Measurements from ENCODE around the gene GNAQ.

The GNAQ gene

DNA sequence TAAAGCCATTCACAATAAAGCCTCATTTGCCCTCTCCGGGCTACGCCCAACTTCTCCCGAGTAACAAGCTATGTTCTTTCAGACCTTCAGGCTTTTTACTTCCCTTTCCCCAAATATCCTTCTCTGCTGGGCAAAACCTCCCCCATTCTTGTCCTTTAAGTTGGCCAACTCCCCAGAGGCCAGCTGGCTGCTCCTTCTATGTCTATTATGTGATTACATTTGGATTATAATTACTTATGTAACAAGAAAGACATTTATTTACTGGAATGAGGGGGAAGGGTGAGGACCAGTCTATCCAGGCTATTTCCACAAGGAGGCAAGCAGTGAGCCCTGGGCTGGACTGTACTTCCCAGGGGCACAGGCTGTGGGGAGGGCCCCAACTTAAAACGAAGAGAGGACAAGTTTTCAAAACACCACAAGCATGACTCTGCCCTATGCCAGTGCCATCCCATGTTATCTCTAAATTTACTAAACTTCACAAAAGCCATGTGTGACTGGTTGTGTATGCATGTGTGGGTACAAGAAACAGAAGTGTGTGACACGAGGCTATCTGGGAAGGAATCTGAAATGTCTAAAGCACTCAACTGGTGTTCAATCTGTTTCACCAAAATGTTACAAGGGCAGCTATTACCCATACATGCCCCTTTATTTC, 84.5 kb downstream of the GNAQ start:
- DNase-seq: peak in 20 of 56 donors; percentile 7 to 55 (median 22)

DNA sequence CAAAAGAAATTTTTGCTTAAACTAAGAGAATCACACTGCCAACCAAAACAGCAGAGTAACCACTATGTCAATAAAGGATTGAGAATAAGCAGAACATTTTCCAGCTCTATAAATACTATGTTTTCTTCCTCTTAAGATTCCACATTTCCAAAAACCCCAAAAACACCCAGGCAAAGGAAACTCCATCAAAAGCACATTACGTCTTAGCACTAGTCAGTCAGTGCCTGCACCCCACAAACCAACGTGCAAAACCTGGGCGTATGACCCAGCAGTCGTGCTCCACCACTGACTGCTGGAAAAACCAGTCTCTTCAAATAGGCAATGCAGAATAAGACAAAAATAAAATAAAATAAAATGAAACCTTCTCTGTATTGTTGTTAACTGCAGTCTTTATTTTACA, 85.3 kb downstream of the GNAQ start:
- no peak for DNase-seq

DNA sequence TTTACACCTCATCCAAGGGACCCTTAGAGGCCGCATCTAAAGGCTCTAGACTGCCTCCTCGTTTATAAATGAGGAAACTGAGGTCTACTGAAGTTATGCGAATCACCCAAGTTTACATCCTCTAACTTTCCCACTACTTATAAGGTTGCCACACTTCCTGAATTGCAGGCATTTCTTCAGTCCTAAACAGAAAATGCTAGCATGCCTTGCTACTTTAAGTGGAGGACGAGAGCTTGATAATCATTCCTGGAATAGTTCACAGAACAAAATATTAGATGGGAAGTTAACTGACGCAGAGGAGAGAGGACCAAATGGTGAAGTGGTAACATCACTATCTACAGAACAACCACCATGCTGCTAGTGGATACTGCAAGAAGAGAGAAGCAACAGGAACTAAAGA, 85.8 kb downstream of the GNAQ start:
- no peak for DNase-seq

DNA sequence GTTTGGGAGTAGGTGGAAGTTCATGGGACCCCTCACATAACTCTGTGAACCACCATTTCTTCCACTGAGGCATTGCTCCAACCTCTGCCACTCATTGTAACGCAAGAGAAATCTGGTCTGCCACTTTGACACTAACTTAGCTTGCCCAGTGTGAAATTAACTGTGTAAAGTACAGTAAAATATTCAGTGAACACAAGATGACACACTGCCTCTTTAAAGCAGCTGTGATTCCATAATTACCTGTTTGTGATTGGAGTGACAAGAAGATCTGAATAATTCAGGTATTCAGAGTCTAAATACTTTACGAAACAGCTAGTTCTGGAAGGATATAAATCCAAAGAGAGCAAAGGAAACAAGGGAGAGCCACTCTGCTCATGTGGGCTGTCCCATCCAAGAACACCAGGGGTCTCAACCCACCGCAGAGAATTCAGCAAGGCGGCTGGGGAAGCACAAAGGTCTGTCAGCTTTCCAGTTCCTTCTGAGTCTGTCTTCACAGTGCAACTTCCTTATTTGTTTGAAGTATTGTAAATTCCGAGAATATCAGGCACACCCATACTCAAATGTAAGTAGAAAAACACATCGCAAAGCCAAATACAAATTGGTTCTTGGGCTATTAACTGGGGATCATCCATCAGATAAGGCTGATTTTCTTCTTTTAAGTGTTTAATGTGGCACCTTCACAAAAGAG, 86.9 kb downstream of the GNAQ start:
- DNase-seq: peak in 1 of 56 donors; percentile 1

DNA sequence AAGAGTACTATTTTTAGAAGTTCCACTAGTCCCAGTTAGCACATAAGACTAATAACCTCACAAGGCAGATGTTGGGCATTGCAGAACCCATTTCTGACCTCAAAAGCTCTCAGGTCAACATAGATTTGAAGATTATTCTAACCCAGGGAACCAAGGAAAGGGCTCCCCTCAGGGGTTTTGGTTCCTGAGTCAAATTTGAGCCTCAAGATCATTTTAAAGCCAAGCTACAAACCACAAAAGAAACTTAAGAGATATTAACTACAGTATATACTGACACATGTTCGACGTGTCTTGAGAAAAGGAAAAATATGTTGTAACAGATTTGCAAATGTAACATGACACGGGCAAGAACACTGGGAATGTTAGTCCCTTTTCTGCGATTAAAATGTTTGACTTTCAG, 88.6 kb downstream of the GNAQ start:
- DNase-seq: no peak

DNA sequence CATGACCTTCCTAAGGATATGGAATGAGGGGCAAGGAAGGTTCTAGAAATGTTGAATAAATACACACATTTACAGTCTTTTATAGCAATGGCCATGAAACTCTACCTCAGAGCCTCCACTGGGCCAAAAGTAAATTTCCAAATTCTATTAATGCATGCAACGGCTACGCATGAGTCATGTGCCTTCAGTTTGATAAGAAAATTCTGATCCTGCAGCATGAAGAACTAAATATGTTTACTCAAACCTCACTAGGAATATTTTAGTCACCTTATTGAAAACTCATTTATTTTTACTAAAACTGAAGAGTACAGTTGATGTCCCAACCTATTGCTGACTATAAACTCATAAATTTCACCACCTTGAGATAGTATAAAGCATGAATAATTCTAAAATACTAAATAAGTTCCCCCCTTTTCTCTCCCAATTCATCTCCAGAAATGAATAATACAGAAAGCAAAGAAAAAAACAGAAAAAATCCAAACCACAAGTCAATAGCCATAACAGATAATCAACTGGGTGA, 92.4 kb downstream of the GNAQ start:
- DNase-seq: no peak

DNA sequence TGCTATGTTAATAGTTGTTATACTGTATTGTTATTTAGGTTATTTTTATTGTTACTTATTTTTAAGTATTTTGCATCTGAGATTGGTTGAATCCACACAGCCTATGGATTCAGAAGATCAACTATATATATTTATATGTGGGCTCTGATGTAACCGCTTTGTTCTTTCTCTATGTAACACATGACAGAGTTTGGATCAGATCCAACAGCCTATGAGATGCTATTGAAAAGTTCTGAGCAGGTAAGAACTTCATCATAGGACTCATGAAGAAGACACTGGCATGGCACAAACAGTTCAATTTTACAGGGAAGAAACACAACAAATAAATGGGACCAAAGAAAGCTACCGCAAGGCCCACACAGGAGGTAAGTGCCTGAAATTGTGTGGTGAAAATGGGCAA, 93.4 kb downstream of the GNAQ start:
- no peak for DNase-seq

DNA sequence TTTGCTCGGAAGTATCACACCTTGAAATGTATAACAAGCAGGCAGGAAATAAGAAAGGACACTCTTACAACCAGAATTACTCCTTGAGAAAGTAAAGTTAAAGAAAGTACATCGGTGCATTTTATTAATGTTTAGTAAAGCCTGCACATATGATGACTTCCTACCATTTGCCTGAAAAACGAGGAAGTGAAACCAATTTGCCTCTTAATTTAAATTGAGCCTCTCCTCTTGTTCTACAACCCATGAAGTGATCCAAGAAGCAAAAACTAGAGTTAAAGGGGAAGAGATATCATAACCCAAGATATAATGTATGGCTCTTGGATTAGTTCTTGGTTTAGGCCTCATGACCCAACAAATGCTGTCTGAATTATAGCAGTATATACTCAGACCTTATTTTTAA, 95.6 kb downstream of the GNAQ start:
- no peak for DNase-seq

DNA sequence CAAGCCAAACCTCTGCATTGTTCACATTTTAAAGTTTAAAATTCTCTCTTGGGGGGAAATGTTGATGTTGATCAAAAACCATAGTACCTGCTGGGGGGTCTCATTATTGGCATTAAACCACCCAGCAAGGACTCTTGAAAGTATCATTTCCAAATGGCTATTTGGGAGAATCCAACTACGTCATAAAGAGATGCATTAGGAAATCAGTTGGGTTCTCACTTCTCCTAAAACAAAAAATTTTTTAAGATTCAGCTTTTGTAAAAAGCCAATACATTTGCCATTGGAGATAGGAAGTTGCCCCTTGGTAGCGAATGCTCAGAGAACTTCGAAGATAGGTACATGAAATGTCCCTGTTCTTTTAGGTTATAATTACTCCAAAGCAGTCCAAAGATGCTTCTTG, 96.4 kb downstream of the GNAQ start:
- no peak for DNase-seq

DNA sequence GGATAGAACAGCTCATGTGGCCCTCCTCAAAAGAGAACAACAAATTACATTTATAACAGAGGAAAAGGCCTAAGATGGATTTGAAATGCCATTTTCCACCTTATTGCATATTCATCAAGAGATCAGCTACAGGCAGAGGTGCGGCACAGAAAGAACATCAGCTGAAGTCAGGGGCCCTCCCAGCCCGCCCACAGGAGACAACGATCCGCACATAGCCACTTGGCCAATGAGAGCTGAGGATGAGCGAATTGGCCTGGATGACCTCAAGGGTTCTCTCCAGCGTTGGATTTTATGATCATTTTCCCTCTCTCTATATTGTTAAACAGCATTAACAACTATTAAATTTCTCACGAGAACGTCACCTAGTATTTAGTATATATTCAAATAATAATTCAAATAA, 97.6 kb downstream of the GNAQ start:
- DNase-seq: no peak

DNA sequence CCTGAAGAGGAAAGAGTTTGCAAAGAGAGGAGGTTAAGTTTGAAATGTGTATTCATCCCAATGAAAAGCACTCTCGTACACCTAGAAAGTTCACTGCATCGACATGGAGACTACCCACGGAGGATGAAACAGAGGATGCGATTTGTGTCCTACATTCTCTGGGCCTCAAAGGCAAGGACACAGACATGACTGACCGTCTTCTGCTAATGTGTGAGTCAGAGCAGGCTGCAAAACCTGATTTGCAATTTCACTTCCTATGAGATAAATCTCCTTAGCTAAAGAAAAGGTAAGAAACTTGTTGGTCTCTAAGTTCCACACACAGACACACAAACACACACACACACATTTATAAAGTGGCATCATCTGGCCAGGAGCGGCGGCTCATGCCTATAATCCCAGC, 98.6 kb downstream of the GNAQ start:
- no peak for DNase-seq

DNA sequence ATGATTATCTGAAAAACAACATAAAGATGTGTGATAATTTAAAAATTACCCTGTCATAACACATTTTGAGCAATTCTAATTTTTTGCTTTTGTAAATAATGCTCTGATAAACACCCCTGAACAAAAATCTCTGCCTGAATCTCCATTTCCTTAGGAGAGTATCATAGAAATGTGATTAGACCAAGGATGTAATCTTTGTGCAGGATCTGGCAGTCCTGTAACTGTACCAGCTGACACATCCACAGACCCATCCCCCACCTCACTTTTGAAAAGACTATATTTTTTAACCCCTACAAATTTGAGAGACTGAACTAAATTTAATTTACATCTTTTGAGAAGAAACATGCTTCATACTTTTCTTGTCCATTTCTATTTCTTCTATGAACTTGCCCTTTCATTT, 101.7 kb downstream of the GNAQ start:
- no peak for DNase-seq

DNA sequence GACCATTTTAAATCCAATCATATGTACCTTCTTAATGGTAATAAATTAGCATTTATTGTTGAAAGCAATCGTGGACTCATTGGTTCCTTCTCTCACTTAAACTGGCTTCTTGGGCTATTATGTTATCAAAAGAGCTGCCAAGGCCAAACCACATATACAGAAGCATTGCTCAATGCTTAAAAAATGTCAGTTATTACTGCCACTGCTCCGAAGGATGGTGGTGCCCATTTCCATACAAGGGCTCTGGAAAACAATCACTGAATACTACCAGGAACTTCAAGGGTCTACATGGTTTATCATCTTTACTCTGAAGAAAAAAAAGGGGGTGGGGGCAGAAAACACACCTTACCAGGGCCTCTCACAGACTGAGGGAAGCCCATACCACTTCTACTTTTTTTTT, 104.3 kb downstream of the GNAQ start:
- DNase-seq: no peak

DNA sequence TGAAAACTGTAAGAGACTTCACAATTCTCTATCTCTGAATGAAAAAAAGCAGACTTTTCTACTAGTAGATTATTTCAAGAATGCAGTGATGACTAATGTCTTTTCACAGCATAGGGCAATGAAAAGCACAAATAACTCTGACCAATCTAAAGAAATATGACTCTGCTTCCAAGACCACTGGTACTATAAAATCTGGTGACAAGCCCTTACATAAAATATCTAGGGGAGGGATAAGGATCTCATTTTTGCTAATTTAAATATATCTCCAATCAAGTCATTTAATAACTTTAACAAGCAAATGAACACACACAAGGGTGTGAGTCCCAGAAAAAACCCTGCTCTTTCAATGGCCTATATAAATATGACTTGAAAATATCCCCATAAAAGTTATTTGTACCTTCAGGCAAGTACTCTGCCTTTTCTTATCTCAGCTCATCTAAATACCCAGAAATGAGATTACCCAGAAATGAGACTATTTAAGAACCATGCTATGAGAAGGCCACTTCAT, 105.2 kb downstream of the GNAQ start:
- no peak for DNase-seq

DNA sequence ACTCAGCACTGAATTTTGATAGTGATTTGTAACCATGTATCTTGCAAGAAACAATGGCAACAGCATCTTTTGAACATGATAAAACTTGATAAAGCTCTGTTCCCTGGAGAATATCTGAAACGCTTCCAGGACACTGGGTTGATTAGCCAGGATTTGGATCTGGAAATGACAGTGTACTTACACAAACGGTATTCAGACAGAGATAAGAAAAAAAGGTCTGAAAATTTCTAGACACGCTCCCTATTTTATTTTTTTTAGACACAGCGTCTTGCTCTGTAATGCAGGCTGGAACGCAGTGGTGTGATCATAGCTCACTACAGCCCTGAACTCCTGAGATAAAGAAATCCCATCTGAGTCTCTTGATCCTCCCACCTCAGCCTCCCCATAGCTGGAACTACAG, 109.0 kb downstream of the GNAQ start:
- no peak for DNase-seq

DNA sequence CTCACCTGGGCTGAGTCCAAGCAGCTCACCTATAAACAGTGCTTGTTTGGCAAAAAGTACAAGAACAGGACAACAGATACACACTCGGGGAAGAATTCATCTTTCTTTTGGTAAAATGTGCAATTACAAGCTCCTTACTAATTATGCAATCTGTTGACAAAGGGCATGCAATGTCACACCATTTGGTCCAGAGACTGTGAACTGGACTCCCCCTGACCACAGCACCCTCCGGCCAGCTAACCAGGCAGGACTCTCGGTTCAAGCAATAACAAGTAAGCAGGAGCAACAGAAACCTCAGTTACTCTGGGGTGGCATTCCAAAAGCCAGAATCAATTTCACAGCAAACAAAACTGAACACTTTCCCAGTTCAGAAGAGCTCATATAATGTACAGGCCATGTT, 113.8 kb downstream of the GNAQ start:
- DNase-seq: no peak

DNA sequence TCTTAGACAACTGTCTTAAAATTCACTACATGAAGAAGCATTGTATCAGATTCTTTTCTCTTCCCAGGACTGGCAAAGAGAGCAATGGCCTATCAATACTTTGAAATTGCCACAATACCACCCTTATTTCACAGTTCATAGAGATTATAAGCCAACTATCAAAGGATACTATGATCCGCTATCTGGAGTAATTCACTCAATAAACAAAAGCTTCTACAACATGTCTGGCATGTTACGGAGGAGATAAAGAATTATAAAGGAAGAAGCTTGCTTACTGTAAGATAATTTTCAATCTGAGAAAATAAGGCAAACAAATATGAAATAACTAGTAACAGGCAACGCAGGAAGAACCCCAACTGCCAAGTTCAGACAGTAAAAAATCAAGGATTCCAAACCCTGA, 114.8 kb downstream of the GNAQ start:
- DNase-seq: no peak

DNA sequence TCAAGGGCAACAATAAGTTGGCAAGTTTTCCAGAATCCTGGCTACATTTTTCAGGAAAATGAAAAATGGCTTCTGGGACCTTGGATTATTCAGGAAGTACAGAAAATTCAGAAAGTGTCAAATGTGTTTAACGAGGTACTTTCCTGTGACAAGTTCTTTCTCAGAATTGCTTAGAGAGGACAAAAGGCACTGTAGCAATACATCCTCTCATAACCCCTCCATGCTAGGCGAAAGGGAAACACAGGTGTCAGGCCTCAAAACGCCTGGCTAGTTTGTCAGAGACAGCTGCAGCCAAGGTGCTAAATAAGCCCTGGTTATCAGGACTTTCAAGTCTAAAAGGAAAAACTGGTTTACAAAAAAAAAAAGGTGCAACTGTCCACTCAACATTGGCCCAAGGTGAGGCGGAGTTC, 115.2 kb downstream of the GNAQ start:
- DNase-seq: no peak

DNA sequence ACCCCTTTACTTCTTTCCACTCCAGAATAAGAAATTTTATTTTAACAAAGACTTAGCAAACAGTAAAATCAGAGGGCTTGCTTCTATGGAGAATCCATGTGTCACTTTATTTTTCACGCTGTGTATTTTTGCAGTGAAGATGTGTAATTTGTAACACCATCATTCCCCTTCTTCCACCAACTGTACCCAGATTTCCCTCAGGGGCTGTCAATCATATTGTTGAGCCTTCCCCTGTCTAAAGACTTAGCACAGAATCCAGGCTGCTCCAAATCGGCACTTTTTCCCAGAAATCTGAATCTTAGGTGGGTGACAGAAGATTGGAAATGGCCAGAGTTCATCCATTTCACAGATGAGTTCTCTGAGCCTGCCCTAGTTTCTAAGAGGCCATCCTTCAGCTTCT, 115.9 kb downstream of the GNAQ start:
- DNase-seq: no peak

DNA sequence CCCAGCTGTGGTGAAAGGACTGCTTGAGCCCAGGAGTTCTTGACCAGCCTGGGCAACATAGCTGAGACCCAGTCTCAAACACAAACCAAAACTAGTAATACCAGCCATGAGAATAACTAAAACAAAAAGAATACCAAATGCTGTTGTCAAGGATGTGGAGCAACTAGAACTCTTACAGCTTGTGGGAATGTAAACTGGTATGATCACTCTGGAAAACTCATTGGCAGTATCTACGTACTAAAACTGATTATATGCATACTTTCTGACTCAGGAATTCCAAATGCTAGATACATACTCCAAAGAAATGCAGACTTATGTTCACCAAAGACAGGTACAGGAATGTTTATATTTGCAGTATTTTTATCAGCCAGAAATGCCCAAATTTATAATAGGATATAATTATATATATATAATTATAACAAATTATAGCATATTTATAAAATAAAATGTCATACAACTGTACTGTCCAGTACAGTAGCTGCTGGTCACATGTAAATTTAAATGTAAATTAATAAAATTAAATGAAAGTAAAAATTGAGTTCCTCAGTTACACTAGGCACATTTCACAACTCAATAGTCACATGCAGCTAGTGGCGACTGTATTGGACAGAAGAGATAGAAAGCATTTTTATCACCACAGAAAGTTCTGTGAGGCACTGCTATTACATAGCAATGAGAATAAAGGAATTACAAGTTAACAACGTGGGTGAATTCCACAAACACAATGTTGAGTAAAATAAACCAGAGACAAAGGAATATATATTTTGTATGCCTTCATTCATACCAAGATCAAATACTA, 118.5 kb downstream of the GNAQ start:
- DNase-seq: no peak

DNA sequence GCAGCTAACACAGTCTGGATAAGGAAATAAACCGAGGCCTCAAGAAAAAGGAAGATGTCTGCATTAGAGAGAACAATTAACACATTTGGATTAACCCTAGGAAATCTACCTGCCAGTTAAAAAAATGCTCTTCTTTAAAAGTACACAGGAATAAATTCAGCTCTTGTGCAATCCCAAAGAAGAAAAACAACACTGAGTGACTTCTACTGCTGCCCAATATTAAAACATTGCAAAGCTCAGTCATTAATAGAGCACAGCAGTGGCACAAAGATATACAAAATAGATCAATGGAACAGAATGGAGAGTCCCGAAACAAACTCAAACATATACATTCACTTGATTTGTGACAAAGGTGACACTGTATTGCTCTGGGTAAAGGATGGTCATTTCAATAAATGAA, 119.7 kb downstream of the GNAQ start:
- DNase-seq: no peak

DNA sequence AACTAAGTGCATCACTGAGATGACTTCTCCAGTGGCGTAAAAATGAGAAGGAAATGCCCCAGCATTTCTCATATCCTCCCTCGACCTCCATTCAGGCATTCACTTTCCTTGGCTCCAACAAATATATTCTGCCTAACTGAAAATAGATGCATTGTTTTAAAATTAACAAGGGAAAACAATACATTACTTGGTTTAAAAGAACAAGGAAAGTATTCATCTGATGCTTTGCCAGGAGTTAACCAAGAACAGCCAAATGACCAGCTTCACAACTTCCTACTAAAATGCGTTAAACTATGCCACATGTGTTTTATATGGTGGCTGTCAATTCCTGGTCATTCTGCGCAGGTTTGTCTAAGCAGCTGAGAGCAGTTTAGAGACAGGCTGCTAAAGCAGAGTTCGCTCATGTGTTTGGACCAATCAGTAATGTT, 121.4 kb downstream of the GNAQ start:
- DNase-seq: no peak

Data from amygdala (tissue), 56 donors.